A204.1 (cell line): ENCODE results near the gene ZBTB43.

Source experiments
- FAIRE-seq: peaks from 2 replicates; lab custom pipeline; 2012; peaks lifted over from hg19 to GRCh38; lab: Jason Lieb, UNC

The ZBTB43 gene

GRCh38 chr9:126859111-126859510 is 54.3 kb downstream of the ZBTB43 start:
- FAIRE-seq = no peak

GRCh38 chr9:126860077-126860756 is 55.4 kb downstream of the ZBTB43 start, which contains the start of gene ZBTB34:
ZBTB34 (plus strand) TSS chr9:126860639; CDS start chr9:126879400, 18,761 bp downstream.
- FAIRE-seq = no peak

GRCh38 chr9:126860757-126861466 is 56.1 kb downstream of the ZBTB43 start:
- FAIRE-seq = no peak

- no peak for FAIRE-seq
Observed at GRCh38 chr9:126861707-126862103, 56.9 kb downstream of the ZBTB43 start.

GRCh38 chr9:126862104-126862761 is 57.4 kb downstream of the ZBTB43 start:
- FAIRE-seq = no peak

- FAIRE-seq = no peak
Observed at GRCh38 chr9:126864771-126865170, 59.9 kb downstream of the ZBTB43 start.

- FAIRE-seq = no peak
Observed at GRCh38 chr9:126869368-126869767, 64.5 kb downstream of the ZBTB43 start.

GRCh38 chr9:126872516-126872915 is 67.7 kb downstream of the ZBTB43 start:
- FAIRE-seq = no peak

- no peak for FAIRE-seq
Observed at GRCh38 chr9:126874546-126875314, 69.9 kb downstream of the ZBTB43 start.

GRCh38 chr9:126875756-126876510 is 71.1 kb downstream of the ZBTB43 start:
- no peak for FAIRE-seq

- FAIRE-seq = no peak
Observed at GRCh38 chr9:126876531-126876930, 71.7 kb downstream of the ZBTB43 start.

- no peak for FAIRE-seq
Observed at GRCh38 chr9:126877418-126877817, 72.6 kb downstream of the ZBTB43 start.

- no peak for FAIRE-seq
Observed at GRCh38 chr9:126879288-126879687, 74.4 kb downstream of the ZBTB43 start.

- FAIRE-seq = no peak
Observed at GRCh38 chr9:126880226-126880946, 75.5 kb downstream of the ZBTB43 start.

- no peak for FAIRE-seq
Observed at GRCh38 chr9:126880947-126881332, 76.1 kb downstream of the ZBTB43 start.

GRCh38 chr9:126882746-126883145 is 77.9 kb downstream of the ZBTB43 start:
- FAIRE-seq = no peak

GRCh38 chr9:126883636-126884035 is 78.8 kb downstream of the ZBTB43 start:
- FAIRE-seq = no peak

GRCh38 chr9:126885131-126885641 is 80.3 kb downstream of the ZBTB43 start:
- FAIRE-seq = no peak

- no peak for FAIRE-seq
Observed at GRCh38 chr9:126886034-126886822, 81.4 kb downstream of the ZBTB43 start.

- FAIRE-seq = no peak
Observed at GRCh38 chr9:126886897-126887296, 82.1 kb downstream of the ZBTB43 start.
